GM19351 (cell line): ENCODE results near the gene C21orf58.

ENCODE experiments used
- ATAC-seq: cut with Tn5 transposase; IDR thresholded peaks from one replicate; pipeline ENCODE4 v1.9.1; 2021; ENCODE audit warnings: mild to moderate bottlenecking, moderate library complexity; ENCODE audit not compliant: unreplicated experiment

Gene C21orf58

DNA sequence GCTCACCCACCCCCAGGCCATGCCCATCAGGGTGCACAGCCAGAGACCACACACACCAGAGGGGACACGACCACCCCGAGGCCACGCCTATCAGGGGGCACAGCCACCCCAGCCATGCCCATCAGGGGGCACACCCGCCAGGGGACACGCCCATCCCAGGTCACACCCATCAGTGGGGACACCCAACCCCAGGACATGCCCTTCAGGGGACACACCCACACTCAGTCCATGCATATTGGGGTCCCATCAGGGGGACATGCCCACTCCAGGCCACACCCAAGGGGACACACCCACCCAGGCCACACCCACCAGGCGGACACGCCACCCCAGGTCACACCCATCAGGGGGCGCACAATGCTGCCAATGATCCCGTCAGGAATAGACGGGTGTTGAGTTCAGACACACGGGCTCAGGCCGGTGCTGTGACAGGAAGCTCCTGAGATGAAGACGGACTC, 59.0 kb downstream of the C21orf58 start:
- no peak for ATAC-seq

DNA sequence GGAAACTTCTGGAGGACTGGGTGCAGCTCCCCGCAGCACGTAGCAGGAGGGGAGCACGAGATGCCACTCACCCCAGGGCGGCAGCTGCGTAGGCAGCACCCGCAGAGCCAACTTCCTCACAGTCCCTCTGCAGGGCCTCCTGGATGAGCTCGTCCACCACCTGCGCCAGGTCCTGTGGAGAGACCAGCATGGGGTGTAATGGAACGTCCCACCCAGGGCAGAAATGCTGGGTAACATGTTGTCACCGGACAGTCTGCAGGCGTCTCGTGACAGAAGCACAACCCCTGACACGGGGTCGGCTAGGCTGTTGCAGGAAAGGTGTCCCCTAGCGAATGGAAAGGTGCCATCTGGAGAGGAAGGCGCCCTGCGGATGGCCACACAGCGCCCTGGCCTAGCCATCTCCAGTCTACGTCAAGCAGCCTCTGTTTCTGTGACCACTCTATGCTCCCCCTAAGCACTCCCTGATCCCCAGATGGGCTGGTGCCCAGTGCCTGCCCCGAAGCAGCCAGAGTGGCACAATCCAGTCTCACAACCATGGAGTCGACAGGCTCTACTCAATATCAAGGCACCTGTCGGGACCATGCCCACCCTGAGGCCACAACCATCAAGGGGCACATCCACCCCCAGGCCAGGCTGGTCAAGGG, 59.5 kb downstream of the C21orf58 start:
- ATAC-seq: no peak

DNA sequence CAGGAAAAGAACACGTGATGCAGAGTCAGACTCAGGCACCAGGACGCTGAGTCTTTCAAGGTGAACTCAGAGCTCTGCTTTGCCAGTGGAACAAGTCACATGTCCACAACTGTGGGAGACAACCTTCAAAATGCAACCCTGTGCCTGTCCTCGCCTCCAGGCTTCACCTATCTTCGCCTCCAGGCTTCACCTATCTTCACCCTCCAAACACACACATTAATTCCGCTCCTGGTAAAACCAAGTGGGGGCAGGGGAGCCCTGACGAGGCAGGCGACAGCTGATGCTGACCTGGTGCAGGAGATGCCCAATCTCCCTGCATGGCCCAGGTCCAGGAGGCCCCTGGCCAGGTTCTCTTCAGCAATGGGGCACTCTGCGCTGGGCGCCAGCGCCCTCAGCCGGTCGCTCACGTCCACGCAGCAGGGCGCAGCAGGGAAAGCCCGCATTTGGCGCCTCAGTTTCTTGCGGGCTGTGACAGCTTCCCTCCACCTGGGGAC, 67.1 kb downstream of the C21orf58 start:
- ATAC-seq: no peak

DNA sequence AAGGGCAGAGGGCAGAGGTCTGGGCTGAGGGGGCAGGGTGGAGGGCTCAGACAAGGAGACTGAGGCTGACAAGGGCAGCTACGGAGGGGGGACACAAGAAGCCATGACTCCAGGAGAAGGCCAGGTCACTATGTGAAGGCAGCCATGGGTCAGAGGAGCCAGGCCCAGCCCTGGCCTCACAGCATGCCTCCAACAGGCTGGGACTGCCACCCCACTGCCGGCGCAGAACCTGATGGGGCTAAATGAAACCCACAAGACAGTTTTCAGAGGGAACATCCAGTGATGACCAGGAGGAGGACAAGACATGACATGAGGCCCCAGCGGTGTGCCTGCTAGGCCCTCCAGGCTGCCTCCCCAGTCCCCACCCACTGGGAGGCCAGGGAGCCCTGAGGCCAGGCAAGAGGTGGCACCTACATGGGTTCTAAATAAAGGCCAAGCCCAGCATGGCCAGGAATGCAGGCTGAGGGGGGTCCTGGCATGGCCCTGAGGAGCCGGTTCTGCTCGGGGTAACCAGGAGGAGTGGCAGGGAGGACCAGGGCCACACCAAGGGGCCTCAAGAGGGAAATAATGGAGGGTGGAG, 67.8 kb downstream of the C21orf58 start:
- ATAC-seq: no peak

DNA sequence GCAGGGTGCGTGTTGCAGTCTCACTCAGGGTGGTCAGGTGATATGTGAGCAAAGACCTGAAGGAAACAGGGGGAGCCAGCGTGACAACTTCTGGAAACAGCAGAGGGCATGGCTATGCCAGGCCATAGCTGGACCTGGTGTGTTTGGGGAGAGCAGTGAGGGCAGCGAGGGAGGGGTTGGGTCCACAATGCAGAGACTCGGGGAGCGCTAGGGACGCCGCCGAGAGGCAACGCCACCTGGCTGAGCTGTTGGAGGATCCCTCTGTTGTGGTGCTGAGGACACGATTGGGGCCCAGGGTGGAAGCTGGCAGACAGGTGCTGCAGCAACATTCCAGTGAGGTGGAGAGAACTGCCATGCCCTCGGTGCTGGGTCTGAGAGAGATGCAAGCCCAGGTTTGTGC, 68.5 kb downstream of the C21orf58 start:
- ATAC-seq: no peak

DNA sequence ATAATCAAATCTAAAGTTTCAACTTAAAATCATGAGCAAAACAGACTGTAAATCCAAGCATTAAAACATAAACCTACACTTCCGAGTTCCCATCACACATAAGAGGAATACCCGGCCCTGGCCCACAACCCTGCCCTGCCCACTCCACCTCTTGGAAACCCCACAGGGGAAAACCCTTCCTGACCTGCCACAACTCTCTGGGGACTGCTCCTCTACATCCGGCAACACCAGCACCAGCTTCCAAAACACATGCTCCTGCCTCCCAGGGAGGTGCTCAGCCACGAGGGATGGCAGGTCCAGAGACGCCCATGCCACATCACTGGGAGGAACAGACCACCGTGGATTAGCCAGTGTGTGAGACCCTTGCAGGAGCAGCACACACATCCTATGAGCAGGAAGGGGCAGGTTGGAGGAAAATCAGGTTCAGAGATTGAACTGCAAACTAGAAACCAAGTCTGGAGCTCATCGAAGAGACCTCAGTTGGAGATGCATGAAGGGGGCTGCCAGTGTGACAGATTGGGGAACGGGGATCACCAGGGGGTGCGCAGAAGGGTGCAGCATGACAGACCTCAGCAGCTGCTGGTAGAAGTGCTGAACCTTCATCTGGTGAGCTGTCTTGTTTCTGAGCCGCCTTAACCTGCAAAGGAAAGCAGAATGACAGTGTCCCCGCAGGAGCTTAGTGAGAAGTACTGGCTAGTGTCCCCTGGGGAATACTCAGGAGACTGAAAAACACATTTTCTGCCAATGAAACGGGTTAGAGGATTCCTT, 69.3 kb downstream of the C21orf58 start:
- ATAC-seq: no peak

DNA sequence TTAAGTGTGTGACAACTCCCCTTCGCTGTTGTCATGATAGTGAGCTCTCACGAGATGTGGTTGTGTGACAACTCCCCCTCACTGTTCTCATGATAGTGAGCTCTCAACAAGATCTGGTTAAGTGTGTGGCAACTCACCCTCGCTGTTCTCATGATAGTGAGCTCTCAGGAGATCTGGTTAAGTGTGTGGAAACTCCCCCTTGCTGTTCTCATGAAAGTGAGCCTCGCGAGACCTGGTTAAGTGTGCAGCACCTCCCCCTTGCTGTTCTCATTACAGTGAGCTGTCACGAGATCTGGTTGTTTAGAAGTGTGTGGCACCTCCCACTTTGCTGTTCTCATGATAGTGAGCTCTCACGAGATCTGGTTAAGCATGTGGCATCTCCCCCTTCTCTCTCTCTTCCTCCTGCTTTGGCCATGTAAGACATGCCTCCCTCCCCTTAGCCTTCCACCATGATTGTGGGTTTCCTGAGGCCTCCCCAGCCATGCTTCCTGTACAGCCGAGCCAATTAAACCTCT, 70.0 kb downstream of the C21orf58 start:
- ATAC-seq: peak; percentile 59

DNA sequence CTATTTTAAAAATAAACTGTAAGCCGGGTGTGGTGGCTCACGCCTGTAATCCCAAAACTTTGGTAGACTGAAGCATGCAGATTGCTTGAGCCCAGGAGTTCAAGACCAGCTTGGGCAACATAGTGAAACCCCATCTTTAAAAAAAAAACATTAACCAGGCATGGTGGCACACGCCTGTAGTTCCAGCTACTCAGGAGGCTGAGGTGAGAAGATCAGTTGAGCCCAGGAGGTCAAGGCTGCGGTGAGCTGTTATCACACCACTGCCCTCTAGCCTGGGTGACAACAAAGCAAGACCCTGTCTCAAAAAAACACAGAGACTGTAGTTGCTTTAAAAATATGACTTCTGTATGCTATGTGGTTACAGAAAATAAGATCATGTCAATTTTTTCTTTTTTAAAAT, 70.8 kb downstream of the C21orf58 start:
- no peak for ATAC-seq
